DMS53 (cell line): Measurements from ENCODE around the gene CPNE5.

Experiments used
- DNase-seq: peaks from one replicate; lab custom pipeline; 2025; lab: John Stamatoyannopoulos, UW

The CPNE5 gene

DNA sequence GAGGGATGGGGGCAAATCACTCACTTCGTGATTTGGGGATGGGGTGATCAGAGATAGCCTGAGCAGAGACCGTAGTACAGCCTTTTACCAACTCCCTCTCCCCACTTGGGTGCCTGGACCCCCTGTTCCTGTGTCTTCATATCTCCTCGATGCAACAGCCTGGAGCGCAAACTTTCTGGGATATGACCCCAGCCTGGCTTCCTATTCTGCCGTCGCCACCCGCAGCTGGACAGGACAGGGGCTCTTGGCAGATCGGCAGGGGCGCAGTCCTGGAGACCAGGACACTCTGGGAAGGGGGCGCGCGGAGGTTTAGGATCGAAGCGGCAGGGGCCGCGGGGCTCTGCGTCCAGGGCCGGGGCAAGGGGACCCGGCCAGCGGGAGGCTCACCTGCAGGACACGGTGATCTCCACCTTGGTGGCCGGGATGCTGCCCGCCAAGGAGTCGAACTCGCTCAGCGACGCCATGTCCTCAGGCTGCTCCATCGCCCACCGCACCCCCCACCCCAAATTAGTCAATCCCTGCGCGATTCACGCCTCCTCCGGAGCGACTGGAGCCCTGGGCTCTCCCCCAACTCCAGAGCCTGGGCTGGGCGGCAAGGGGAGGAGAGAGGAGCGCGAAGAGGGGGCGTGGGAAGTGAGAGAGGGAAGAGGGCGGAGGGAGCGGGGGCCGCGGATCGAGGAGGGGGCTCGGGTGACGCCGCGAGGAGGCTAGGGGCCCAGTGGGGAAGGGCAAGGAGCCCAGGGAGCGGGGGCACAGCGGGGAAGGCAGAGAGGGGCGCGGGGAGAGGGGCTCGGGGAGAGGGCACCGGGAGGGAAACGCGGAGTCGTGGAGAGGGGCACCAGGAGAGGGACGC lies at the start of gene CPNE5:
Gene CPNE5, minus strand, starts transcription at position 549 of the 853 bp plus-strand sequence. Its CDS starts 67 bp downstream, at position 482.
- DNase-seq, result no peak

DNA sequence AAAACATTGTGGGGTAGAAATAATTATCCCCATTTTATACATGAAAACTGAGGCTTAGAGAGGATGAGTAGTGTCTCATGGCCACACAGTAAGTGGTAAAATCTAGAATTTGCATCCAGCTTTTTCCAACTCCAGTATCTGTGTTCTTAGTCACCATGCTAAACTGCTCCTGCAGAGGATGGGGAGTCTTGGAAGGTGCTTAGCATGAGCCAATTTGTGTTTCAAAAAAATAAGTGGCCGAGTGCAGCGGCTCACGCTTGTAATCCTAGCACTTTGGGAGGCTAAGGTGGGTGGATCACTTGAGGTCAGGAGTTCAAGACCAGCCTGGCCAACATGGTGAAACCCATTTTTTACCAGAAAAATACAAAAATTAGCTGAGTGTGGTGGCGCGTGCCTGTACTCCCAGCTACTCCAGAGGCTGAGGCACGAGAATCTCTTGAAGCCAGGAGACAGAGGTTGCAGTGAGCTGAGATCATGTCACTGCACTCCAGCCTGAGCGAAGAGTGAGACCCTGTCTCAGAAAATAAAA lies 48.9 kb upstream of the CPNE5 start:
- no peak for DNase-seq

DNA sequence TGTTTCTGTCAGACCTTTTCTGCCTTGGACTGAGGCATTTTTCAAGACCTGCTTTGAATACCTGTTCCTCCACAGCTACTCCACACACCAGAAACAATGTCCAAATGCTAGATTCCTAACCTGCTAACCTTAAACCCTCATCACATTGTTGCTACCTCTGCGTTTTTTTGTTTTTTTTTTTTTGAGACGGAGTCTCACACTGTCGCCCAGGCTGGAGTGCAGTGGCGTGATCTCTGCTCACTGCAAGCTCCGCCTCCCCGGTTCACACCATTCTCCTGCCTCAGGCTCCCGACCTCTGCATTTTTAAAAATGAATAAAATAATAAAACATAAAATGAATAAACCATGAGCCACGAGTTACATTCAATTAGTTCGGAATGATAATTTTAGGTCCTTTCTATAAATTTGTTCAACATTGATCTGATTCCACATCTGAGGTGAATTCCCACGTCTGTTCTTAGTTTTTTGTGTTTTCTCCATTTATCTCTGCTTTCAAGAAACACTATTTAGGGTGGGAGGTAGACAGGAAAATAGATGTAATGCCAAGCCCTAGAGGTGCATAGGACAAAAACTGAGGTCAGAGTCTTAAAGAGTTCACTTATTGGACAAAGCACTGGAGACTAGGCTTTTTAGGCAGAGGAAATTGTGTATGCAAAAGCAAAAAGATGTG lies 47.8 kb upstream of the CPNE5 start:
- no peak for DNase-seq

DNA sequence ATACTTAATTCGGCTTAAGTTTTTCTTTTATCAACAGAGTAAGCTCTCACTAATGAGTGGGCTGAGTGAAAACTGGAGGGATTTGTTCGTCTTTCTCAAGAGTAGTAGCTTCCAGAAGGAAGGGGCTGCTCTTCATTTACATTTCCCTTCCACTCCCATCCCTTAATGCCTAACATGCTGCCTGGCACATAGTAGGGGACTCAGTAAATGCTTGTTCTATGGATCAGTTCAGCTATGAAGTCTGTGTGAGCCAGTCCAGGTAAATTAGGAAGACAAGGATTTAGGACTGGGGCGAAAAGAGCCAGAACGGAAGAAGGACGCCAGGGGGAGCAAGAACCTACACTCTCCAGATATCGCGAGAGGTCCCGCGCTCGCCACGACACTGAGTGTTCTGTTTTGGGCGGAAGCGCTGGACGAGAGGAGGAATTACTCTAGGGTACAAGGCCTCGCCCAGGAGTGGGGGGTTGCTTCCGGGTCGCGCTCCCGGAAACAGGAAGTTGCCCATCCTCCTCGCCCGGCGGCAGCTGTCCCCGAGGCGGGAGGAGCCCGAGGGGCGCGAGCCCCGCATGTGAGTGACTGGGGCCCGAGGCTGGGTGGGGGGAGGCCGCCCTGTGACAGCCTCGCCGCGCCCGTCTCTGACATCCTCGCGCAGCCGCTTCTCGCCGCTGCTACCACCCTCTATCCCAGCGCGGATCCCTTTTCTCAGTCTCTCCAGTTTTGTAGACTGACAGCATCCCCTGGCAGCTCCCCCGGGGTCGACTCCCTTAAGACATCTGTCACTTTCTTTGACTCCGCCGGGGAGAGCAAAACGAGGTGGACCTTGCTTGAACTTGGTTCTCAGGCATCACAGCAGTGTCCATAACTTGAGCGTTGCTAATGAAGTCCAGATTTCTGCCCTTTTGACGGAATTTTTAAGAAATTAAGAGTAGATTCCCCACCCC lies 46.5 kb upstream of the CPNE5 start, which contains the start of gene C6orf89:
Gene C6orf89, plus strand, starts transcription at position 492 of the 941 bp plus-strand sequence. CDS start 13,493 bp downstream, outside the sequence.
- peak; percentile 97 for DNase-seq

DNA sequence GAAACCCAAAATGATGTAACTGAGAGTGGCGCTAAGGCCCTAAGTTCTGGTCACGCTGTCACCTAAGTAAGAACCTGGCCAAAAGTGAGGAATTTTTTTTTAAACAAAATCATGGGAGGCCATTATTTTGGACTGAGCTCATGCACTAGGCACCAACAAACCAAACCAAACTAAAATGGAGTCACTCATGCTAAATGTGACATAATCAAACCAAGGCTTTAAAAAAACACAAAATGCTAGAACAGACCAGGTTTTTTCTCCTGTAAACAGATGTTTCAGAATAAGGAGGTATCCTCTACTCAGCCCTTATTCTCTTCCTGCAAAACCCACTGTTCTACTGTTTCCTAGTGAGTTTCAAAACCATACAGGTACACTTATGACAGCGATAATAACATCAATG lies 45.4 kb upstream of the CPNE5 start:
- DNase-seq, result no peak

DNA sequence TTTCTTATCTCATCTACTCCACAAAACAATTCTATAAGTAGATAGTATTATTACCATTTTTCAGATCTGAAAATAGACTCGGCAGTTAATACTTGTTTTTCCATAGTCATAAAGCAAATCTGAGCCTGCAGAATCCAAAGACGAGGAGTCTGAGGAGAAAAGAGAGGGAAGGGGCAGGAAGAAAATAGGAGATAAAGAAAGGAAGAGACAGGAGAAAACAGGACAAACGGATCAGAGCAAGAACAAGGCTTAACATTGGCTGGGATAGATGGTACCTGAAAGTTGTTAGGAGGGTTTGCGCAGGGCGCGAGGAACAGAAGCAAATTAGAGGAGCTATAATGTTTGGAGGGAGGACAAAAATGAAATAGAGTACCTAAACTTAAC lies 36.0 kb upstream of the CPNE5 start:
- DNase-seq, result peak; percentile 32

DNA sequence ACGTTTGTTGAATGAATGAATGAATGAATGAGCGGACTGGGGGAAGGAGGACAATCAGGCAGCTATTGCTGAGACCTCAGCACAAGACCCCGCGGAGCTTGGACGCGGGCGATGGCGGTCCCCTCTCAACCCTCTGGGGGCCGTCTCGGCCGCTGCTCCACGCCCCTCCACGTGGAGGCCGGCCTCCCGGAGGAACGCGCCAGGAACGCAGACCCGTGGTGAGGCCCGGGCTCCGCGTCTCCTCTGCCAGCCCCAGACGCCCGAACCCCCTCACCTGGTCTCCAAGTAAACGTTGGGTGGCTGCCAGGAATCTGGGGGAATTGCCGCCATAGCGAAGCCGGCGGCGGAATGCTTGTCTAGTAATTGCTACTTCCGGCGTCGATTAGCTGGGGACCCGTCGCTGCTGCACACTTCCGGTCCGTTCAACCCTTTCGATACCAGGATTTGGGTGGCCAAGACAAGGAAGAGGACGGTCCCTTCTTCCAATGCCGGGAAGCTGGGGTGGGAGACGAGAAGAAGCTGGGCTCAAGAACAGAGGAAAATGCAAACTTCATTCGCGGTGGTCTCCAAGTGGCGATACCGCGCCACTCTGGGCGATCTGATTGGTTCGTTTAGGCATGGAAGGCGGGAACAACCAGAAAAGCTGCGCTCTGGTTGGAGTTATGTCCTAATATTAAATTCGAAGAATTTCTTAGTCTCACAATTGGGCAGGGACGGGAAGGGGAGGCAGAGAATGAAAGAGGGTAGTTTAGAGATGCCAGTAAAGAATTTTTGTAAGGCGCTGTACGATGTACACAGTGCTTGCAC lies 35.4 kb upstream of the CPNE5 start, which contains the start of gene PPIL1:
Gene PPIL1, minus strand, starts transcription at position 361 of the 807 bp plus-strand sequence. Its CDS starts 31 bp downstream, at position 330.
- peak; percentile 92 for DNase-seq

DNA sequence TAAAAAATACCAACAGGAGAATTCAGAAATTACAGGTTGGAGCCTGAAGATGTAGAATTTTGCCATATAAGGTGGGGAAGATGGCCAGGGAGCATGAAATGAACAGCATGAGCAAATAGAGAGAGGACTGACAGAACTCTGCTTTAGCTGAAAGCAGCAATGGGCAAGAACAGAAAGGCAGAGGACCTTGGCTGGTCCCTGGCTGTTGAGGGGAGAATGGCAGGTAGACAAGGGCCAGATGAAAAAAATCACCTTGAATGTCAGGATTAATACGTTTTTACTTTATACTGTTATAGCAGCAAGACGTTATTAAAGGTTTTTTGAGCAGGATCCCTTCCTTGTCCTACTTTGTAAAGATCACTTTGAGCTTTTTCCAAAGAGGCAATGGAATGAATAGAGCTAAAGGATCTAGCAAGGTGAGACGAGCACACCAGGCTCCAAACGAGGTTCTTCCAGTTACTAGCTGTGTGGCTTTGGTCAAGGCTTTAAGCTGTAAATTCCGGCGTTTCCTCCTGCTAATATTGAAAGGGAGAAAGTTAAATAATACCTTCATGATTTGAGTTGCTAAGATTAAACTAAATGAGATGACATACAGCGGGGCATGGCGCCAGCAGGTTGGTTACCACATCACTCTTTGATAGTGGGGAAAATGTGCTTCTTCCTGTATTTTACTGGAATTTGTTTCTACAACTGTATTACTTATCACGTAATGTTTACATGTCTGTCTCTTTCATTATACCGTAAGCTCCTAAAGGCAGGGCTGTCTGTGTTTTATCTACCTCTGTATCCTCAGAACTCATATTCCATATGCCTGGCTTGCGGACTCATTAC lies 34.6 kb upstream of the CPNE5 start:
- DNase-seq, result peak; percentile 58

DNA sequence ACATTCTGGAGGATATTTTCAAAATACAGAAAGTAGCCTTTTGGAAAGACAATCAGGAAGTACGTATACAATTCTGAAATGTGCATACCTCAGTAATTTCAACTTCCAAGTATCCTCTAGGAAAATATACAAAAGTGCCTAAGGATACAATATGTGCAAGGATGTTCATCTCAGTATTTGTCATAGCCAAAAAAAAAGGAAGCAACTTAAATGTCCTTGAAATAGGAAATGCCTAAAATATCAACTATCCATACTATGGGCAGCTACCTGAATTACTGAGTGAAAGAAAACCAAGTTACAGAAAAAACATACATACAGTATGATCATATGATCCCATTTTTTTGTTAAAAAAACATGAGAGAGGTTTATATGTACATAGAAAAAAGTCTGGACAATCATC lies 33.9 kb upstream of the CPNE5 start:
- no peak for DNase-seq

DNA sequence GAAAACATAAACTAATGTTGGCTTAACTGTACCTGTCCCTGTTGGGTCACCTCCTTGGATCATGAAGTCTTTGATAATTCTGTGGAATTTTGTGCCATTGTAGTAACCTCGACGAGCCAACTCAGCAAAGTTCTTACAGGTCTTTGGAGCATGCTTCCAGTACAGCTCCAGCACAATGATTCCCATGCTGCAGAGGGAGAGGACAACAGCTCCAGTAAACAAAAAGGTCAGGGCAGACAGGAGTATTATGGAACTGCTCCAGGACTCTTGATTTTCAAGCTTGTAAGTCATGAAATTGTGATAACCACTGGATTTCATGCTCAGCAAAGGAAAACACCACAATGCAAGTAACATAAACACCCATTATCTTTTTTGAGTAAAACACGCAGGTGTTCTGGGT lies 32.4 kb upstream of the CPNE5 start:
- DNase-seq, result no peak

DNA sequence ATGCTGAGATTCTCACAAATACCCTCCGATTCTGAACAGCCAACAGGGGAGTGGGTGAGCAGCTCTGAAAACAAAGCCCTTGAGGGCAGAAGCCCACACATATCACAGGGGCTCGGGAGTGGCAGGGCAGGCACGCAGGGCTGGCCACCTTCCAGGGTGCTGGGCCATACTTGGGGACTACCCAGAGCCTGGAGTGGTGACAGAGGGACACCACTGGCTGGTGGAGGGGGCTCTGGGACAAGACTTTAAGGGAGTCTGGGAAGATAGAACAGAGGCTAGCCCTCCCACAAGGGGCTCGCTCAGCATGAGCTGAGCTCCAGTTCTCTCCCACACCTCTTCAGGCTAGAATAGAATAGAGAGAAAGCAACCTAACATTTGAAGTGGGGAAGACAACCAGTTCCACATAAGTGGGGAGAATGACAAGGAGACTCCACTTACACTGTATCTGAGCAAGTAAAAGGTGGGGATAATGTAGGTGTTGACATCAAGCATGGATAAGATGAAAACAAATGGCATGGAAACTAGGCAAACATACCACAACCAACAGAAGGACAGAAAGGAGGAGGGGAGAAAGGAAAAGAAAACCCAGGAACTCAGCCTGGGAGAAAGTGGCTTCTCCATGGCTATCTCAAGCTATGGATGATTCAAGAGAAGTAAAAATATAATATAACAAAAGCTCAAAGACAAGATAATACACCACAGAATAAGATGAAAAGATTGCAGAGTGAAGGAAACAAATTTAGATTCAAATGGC lies 28.4 kb upstream of the CPNE5 start:
- no peak for DNase-seq

DNA sequence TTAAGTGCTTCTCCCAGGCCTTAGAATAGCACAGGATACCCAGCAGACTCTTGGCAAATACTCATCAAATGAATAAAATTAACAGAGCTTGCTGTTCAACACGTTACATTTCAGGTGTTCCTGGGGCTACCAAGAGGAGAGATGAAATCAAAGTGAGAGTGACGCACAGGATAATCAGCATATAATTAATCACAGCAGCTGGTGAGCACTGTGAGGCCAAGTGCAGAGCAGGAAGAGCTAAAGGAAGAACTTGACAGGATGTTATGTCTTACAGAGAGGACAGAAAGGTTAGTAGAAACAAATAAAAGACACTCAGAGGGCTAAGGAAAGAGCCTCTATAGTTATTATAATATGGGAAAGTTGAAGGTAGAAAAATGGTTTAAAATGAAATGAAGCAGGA lies 26.6 kb upstream of the CPNE5 start:
- DNase-seq, result no peak

DNA sequence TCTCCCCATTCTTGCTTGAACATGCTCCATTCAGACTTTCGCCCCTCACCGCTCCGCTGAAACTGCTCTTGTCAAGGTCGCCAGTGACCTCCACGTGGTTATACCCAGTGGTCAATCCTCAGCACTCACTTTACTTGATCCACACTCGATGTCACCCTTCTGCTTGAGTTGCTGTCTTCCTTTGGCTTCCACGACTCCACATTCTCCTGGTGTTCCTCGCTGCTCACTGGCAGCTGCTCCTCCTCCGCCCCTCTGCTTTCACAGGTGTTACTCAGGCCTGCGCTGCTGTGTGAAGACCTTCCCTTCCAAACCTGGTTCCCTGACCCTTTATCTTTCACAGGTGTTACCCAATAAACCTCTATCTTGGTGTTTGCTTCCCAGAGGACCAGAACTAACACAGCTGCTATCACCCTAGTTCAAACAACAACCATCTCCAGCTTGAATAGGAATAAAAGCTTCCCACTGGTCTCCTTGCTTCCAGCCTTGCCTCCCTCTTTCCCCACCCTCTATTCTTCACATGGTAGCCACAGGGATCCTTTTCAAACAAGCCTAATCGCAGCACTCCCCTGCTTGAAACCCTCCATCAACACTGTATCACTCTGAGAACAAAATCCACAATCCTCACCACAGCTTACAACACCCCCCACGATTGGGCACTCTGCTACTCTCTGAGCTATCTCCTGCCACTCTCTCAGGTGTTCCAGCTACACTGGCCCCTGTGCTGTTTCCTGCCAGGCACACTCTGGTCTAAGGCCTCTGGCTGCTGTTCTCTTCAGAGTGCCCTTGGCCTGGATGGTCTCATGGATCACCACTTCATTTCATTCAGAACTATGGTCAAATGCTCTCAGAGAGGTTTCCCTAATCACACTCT lies 24.7 kb upstream of the CPNE5 start:
- DNase-seq, result no peak

DNA sequence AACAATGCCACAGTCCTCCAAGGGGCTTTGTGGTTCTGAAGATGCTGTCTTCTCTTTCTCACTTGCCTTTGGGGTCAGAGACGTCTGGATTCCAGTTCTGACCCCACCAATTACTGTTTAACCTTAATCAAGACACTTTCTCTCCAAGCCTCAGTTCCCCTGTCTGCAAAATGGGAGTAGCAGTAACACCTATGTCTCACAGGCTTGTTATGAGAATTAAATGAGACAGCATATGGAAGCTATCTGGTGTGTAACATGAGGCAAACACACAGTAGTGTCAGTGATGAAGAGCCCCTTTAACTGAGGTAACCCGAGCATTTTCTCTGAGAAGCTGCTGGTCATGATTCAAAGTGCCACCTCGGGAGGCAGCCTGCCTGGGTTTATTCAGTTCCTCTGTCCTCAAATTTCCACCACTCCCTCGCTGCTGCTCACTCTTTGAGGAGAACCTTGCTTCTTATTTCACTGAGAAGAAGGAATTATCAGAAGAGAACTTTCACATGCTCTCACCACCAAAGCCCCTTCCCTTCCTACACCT lies 23.7 kb upstream of the CPNE5 start:
- no peak for DNase-seq

DNA sequence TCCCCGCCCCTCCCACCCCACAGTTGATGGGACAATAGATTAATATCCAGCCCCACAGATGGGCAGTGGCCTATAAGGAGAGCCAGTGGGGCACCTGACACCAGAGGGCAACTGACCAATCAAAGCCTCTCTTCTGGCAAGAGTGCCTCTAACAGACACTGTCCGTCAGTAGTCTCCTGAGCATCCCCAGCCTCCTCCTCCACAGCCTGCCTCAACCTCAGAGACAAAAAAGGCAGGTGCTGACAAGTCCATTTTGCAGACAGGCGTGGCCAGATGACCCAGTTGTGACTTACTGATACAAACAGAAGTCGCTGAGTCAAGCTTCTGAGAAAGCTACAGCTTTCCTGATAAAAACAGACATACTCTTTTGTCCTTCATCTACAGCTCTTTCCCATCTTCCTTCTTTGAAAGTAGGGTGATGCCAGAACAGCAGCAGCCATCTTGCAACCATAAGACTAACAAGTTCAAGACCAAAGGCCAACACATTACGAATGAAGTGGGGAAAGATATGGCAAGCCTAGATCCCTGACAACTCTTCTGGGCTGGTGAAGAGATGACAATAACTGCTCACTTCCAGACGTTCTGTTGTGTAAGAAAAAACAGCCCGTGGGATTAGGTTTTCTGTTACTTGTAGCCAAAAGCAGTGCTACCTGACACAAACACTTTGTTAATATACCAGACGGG lies 23.1 kb upstream of the CPNE5 start:
- DNase-seq, result no peak

DNA sequence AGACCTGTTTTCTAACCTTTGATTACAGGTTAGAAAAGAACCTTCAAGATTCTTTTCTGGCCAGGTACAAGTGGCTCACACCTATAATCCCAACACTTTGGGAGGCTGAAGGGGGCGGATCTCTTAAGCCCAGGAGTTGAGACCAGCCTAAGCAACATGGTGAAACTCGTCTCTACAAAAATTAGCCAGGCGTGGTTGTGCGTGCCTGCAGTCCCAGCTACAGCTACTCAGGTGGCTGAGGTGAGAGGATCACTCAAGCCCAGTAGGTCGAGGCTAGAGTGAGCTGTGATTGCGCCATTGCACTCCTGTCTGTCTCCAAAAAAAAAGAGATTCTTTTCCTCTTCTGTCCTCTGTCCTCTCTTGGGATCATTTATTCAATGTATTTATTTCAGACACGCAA lies 20.9 kb upstream of the CPNE5 start:
- no peak for DNase-seq

DNA sequence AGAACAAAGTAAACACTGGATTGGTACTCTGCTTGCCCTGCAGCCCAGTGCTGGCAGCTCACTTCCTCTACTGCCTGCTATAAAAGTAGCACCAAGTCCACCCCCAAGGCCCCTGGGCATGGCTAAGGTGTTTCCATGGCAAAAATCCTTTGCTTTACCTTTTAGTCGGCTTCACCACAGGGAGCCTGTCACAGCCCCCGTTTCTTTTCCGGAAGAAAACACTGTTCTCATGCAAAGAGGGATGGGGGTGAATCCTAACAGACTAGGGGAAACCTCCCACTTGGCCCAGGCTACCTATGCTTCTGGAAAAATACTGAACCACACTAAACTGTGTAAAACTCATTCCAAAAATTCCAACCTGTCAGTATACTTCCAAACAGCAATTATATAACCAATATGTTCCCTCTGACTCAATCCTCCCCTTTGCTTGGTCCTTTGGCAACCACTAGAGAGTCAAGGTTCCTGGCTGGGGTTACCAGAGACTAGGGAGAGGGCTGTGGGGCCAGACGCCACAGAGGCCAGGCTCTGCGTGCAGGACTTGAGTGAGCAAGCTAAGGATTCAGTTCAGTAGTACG lies 19.2 kb upstream of the CPNE5 start:
- no peak for DNase-seq
